GM21529 (cell line): ENCODE data around the gene USP36.
A peak's percentile ranks its signal among the peaks of the same experiment; 100 is the strongest.
"Not testable (repeated sequence)": the region's sequence is repeated elsewhere in the genome, so short reads cannot be mapped to it uniquely, and the experiment has no call there.

Experiments used
- ATAC-seq: cut with Tn5 transposase; IDR thresholded peaks from one replicate; pipeline ENCODE4 v1.9.1; 2021; ENCODE audit not compliant: unreplicated experiment

The USP36 gene

GRCh38 chr17:78840780-78841611 lies at the start of gene USP36:
TSS of gene USP36 (minus strand) at chr17:78840814. CDS start at chr17:78836363, 4,451 bp downstream.
- ATAC-seq: peak; percentile 85

DNA sequence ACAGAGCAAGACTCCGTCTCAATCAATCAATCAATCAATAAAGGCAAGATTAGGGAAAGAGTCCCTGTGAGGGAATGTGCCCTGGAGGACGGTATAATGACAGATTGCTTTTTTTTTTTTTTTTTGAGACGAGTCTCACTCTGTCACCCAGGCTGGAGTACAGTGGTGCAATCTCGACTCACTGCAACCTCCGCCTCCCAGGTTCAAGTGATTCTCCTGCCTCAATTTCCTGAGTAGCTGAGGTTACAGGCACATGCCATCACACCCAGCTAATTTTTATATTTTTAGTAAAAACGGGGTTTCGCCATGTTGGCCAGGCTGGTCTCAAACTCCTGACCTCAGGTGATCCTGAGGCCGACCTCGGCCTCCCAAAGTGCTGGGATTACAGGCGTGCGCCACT lies 49.5 kb upstream of the USP36 start:
- ATAC-seq: not testable (repeated sequence)

GRCh38 chr17:78889531-78889930 lies 48.9 kb upstream of the USP36 start:
- ATAC-seq: no peak

GRCh38 chr17:78888941-78889518 lies 48.4 kb upstream of the USP36 start:
- ATAC-seq: no peak

DNA sequence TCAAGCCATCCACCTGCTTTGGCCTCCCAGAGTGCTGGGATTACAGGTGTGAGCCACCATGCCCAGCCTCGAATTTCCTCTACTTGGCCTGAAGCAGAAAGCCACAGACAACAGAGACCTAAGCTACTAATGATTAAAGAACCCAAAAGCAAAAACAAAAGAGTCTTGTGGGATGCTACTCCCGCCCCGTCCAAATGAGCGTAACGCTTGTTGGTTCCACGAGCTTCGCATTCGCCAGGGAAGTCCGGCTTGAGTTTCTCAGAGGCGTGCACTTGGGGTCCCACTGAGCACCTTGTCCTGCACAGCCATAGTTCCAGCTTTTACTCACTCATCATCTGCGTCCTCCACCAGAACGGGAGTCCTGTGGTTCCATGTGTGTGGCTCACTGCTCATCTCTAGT lies 46.3 kb upstream of the USP36 start:
- no peak for ATAC-seq

DNA sequence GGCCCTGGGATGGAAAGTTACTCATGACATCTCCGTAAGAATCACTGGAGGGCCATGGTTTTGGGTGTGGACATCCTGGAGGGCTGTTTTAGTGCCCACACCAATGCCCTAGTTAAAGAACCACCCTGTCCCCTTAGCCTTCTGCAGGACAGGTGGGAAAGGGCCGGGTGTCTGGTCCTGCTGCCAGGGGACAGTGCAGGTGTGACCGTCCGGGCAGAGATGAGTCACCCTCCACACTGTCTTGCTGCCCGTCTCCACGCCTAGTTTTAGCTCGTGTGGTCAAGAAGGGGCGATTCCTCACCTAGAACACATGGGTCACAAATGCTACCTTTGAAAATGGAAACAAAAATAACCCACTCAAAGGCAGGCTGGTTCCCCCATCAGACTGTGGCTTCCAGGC lies 45.3 kb upstream of the USP36 start:
- no peak for ATAC-seq

DNA sequence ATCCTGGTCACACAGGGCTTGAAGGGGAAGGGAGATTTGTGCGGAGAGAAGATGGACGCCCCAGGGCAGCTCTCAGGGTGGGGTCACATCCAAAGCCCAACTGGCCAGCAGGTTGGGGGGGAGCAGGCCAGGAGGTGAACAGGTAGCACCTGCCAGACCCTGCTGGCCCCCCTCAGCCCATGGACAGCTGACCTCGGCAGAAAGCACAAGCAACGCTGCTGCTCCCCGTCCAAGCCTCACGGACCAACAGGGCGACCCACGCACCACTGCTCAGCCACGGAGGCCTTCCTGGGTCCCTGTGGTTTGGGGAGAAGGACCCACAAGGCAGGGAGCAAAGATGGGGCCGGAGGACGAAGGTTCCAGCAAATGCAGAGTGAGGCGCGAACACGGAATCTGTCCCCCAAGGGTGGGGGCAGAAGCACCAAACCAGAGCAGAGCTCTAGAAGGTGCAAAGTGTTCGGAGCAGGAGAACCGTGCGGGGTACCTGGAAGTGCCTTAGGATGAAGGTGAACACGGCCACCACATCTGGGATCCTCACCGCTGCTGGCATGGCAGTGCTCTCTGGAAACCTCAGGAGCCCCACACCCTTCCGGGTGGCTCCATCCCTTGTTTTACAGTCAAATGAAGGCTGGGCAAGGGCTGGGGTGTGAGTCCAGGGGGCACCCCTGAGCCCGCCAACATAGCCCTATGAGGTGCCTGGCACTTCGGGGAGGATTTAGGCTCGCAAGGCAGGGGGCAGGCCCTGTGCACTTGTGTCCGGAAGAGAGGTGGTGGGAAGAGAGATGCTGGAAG lies 44.5 kb upstream of the USP36 start:
- ATAC-seq: no peak

- no peak for ATAC-seq
Measured at GRCh38 chr17:78884148-78884825, 43.7 kb upstream of the USP36 start.

DNA sequence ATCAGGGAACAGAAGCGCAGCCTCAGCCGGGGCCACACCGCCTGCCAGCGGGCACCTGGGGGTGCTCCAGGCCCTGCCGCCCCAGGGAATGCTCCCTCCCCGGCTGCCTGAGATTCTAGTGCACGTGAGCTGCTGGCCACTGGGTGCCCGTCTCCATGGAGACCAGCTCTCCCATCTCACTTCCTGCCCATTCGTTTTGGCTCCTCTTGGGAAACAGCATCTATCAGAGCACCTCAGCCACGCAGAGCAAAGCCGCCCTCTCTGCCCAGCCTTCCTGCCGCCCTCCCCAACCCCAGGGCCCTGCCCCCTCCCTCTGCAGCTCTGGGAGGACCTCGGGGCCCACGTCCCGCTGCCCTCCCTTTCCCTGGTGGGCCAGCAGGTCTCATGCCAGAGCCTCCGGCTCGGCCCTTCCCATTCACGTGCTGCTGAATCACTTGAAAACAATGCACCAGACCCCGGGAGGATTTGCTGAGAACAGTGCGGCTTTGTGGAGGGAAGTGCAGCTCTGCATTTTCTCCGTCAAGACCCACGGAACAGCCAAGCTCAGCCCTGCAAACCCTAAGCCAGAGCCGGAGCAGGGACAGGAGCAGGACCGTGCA lies 43.0 kb upstream of the USP36 start:
- ATAC-seq: no peak

- ATAC-seq: no peak
Measured at GRCh38 chr17:78883089-78883532, 42.5 kb upstream of the USP36 start.

DNA sequence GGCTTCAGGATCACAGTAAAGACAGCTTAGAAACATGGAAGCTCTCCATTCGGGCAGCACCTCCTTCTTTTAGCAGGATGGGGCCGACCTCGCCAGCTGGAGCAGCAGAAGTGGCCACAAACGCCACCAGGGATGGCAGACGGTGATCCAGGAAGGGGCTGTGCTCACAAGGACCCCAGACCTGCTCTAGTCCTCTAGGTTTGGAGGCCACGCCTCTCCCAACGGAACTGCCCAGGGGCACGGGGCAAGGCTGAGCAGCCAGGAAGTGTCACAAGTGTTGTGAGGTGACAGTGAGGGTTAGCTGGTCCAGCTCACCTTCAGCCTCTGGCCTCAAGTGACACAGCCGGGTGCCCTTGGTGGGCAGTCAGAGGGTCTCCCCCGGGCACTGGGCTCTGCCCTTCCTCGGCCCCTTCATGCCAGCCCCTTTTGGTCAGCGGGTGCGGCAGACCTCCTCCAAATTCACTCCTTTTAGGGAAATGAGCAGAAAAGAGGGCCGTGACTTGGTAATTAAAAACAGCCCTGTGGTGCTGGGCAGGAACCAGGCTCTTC lies 42.0 kb upstream of the USP36 start:
- no peak for ATAC-seq

DNA sequence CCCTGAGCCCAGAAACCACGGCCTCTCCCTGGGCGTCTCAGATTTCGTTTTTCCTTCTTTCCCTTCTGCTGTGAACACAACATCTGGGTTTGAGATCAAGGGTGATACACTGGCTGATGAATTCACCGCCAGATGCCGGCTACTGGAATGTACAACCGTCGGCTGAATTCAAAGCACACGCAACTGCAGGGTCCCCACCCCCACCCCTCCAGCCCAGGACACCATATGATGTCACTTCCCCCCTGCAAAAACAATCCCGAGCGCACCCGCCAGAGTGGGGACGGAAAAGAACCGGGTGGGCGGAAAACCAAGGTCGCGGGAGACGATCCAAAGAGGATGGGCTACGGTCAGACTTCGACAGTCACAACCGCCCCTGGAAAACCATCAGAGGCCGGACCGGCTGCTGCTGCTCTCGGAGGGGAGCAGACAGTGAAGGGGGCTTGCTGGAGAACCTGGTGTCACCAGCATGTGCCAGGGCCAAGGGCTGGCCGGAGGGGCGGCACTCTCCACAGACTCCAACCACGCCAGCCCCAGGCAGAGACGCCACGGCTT lies 39.1 kb upstream of the USP36 start:
- ATAC-seq: no peak

DNA sequence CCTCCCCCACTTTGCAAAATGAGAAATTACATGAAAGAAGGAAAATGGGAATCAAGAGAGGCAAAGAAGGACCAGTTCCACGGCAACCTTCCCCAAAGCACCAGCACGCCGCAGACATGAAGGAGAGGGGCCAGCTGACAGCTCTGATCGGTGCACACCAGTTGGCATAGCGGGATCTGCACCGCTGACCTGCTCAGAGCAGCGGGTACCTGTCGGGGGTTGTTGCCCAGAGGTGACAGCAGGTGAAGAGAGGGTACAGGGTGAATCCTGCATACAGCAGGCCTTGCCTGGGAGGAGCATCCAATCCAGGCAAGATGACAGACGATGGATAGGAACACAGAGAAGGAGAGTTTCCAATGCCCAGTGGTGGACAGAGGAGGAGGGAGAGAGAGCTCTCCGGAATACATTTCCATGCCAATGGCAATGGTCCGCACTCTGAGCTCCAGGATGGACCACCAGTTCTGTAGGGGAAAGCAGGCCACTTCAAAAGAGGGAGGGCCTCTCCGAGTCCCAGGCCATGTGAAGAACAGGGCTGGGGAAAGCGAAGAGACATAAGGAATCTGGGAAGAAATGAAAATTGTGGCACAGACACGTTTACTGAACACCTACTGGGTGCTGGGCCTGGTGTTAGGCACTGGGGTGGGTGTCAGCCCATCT lies 38.4 kb upstream of the USP36 start:
- no peak for ATAC-seq

- no peak for ATAC-seq
Measured at GRCh38 chr17:78878261-78878660, 37.6 kb upstream of the USP36 start.

DNA sequence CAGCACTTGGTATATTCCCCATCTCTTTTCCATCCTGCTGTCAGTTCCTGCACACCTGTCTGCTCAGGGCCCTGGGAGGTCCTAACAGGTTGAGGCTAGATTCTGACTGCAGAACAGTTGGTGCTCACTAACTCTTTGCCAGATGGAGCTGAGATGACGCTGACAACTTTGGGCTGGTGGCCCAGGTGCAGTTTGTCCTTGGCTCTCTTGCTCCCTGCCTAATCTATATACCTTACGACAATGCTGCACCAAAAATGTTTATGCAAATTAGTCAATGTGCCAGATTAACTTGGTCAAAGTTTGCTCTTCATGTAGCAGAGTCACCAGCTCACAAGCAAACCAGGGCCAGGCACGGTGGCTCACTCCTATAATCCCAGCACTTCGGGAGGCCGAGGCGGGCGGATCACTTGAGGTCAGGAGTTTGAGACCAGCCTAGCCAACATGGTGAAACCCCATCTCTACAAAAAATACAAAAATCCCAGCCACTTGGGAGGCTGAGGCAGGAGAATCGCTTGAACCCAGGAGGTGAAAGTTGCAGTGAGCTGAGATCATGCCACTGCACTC lies 36.4 kb upstream of the USP36 start:
- not testable (repeated sequence) for ATAC-seq

DNA sequence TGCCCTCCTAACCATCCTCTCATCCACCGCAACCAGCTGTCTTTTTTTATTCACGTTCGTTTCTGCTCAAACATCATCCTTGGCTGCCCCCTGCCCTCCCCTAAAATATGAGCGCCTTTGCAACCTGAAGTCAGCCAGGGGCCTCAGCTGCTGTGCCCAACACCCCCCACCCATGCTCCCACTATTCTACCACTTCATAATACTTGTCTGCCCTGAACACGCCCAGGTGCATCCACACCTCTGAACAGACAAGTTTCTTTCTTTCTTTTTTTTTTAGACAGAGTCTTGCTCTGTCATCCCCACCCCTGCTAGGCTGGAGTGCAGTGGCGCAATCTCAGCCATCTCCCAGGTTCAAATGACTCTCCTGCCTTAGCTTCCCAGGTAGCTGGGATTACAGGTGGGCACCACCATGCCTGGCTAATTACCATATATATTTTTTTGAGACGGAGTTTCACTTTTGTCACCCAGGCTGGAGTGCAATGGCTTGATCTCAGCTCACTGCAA lies 35.5 kb upstream of the USP36 start:
- ATAC-seq: no peak

DNA sequence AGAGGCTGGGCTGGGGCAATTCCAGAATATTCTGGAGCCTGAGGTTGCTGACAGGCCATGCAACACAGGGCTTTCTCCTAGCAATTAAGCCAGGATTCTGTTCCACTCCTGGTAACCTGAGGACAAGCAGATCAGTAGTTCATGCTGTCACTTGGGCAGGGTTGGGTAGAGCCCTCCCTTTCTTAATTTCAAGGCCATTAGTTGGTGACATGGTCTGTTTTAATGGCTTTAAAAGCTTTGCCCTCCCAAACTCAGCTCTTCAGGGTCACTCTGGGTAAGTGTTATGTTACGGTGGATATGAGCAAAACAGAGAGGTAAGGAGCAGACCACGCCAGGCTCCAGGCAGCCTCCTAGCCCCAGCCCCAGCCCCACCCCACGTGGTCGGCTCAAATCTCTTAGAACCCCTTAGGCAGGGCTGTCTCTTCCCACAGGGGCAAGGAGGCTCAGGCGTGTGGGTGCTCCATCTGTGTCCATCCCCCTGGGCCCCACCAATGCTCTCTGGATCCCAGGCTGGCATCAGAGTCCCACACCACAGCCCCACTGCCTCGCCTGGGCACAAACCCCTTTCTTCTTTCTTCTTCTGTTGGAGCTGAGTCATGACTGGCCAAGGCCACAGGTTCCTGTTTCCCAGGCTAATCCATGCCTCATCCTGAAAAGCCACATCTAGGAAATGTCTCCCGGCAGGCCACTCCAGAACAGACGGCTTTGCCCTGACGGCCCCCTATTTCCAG lies 34.9 kb upstream of the USP36 start:
- ATAC-seq: no peak

GRCh38 chr17:78873519-78874340 lies 33.1 kb upstream of the USP36 start:
- ATAC-seq: no peak
